ENCODE data around the gene KCNS3.

KCNS3 gene

DNA sequence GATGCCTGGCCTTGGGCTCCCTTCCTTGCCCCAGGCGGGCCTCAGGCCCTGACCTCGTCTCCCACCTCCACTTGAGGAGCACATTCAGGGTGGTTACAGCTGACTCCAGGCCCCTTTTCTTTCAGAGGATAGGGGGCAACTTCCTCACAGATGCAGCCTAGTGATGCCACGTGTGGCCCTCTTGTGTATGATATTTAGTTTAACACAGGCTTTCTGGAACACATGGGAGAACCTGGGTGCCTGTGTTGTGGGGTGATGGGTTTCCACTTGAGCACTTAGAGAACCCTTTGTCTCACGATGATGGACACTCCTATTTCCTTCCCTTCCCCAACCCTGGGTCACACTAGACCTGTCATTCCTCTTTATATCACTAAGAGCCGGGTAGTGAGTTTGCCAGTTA lies 6.8 kb upstream of the KCNS3 start:
- ATAC-seq: no peak
- TF ChIP-seq GLIS3 (CRISPR knock-in tag; IDR thresholded peaks at IDR 0.05): no peak
- no peak for TF ChIP-seq ISL1 (CRISPR knock-in tag; IDR thresholded peaks at IDR 0.05)
- TF ChIP-seq TCF4 (CRISPR knock-in tag; IDR thresholded peaks at IDR 0.05; ENCODE audit: borderline replicate concordance): no peak
- TF ChIP-seq ARNTL (CRISPR knock-in tag; IDR thresholded peaks at IDR 0.05; ENCODE audit: borderline replicate concordance, low read depth): no peak
- no peak for TF ChIP-seq RARB (CRISPR knock-in tag; IDR thresholded peaks at IDR 0.05)
- no peak for TF ChIP-seq TOX (CRISPR knock-in tag; IDR thresholded peaks at IDR 0.05; ENCODE audit: borderline replicate concordance)
- TF ChIP-seq ZFP30 (CRISPR knock-in tag; IDR thresholded peaks at IDR 0.05): no peak

DNA sequence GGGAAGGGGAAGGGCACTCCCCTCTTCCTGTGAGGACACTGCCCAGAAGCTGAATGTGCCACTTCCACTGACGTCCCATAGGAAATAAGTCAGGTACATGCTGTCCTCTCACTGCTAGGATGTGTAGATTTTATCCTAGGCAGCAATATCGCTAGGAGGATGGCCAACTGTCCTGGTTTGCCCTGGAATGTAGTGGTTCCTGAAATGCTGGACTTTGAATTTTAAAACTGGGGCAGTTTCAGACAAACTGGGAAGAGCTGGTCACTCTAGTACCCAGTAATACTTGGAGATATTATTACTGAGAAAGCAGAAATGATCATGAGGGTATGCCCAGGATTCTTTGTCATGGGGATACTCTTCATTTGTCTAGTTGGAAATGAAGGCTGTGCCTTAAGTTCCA lies 5.4 kb upstream of the KCNS3 start:
- ATAC-seq: no peak
- TF ChIP-seq RARB (CRISPR knock-in tag; IDR thresholded peaks at IDR 0.05): no peak
- TF ChIP-seq, protein P1, sequence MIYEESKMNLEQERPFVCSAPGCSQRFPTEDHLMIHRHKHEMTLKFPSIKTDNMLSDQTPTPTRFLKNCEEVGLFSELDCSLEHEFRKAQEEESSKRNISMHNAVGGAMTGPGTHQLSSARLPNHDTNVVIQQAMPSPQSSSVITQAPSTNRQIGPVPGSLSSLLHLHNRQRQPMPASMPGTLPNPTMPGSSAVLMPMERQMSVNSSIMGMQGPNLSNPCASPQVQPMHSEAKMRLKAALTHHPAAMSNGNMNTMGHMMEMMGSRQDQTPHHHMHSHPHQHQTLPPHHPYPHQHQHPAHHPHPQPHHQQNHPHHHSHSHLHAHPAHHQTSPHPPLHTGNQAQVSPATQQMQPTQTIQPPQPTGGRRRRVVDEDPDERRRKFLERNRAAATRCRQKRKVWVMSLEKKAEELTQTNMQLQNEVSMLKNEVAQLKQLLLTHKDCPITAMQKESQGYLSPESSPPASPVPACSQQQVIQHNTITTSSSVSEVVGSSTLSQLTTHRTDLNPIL (CRISPR knock-in tag; IDR thresholded peaks at IDR 0.05; ENCODE audit: low read depth): no peak
- no peak for TF ChIP-seq BACH2 (CRISPR knock-in tag; IDR thresholded peaks at IDR 0.05; ENCODE audit: borderline replicate concordance)
- TF ChIP-seq ZFP3 (CRISPR knock-in tag; IDR thresholded peaks at IDR 0.05): no peak
- TF ChIP-seq ZNF8 (CRISPR knock-in tag; IDR thresholded peaks at IDR 0.05): no peak
- no peak for TF ChIP-seq ZNF565 (CRISPR knock-in tag; conservative IDR thresholded peaks at IDR 0.05; ENCODE audit: low read depth)
- no peak for TF ChIP-seq ISL1 (CRISPR knock-in tag; IDR thresholded peaks at IDR 0.05)
- no peak for TF ChIP-seq OSR1 (CRISPR knock-in tag; IDR thresholded peaks at IDR 0.05)
- TF ChIP-seq ZNF70 (CRISPR knock-in tag; IDR thresholded peaks at IDR 0.05): no peak
- no peak for TF ChIP-seq PPARA (CRISPR knock-in tag; IDR thresholded peaks at IDR 0.05; ENCODE audit: borderline replicate concordance)
- no peak for TF ChIP-seq ESRRG (CRISPR knock-in tag; IDR thresholded peaks at IDR 0.05)

GRCh38 chr2:17876590-17876989 lies 1.9 kb upstream of the KCNS3 start:
- ATAC-seq: no peak
- no peak for TF ChIP-seq ZFP30 (CRISPR knock-in tag; IDR thresholded peaks at IDR 0.05)
- TF ChIP-seq ZFP3 (CRISPR knock-in tag; IDR thresholded peaks at IDR 0.05): no peak
- TF ChIP-seq RARB (CRISPR knock-in tag; IDR thresholded peaks at IDR 0.05): no peak
- TF ChIP-seq ARNTL (CRISPR knock-in tag; IDR thresholded peaks at IDR 0.05; ENCODE audit: borderline replicate concordance, low read depth): no peak
- TF ChIP-seq ZNF70 (CRISPR knock-in tag; IDR thresholded peaks at IDR 0.05): no peak
- TF ChIP-seq ZC3H10 (CRISPR knock-in tag; IDR thresholded peaks at IDR 0.05): no peak

DNA sequence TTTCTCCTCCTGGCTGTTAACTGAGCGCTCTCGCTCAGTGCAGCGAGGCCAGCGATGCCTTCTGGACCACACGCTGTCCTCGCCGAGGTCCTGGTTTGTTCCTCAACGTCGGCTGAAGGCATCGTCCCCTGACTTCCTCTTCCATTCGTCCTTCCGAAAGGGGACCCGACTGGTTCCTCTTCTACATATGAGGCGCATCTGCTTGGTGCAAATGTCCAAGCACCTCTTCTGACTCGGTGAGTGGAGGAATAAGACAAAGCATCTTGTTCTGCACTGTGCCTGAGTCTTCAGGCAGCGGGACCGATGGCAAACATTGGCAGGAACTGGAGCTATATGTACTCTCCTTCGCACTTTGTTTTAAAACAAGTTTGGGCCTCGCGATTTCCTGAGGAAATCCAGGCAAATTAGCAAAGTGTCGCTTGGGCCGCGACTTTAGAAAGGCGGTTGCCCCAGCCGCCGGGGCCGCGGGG lies 621 bp upstream of the KCNS3 start:
- TF ChIP-seq OSR1 (CRISPR knock-in tag; IDR thresholded peaks at IDR 0.05) (no peak), CSDC2 (CRISPR knock-in tag; IDR thresholded peaks at IDR 0.05) (no peak), TOX (CRISPR knock-in tag; IDR thresholded peaks at IDR 0.05; ENCODE audit: borderline replicate concordance) (no peak), SNAI2 (CRISPR knock-in tag; IDR thresholded peaks at IDR 0.05) (no peak), GLIS3 (CRISPR knock-in tag; IDR thresholded peaks at IDR 0.05) (no peak), ZC3H10 (CRISPR knock-in tag; IDR thresholded peaks at IDR 0.05) (no peak), ZNF70 (CRISPR knock-in tag; IDR thresholded peaks at IDR 0.05) (no peak), ARNTL (CRISPR knock-in tag; IDR thresholded peaks at IDR 0.05; ENCODE audit: borderline replicate concordance, low read depth) (no peak), BACH2 (CRISPR knock-in tag; IDR thresholded peaks at IDR 0.05; ENCODE audit: borderline replicate concordance) (no peak), CSRNP3 (CRISPR knock-in tag; IDR thresholded peaks at IDR 0.05) (no peak), ZFP30 (CRISPR knock-in tag; IDR thresholded peaks at IDR 0.05) (no peak), TSHZ2 (CRISPR knock-in tag; IDR thresholded peaks at IDR 0.05) (no peak)
- TF ChIP-seq, protein P2, sequence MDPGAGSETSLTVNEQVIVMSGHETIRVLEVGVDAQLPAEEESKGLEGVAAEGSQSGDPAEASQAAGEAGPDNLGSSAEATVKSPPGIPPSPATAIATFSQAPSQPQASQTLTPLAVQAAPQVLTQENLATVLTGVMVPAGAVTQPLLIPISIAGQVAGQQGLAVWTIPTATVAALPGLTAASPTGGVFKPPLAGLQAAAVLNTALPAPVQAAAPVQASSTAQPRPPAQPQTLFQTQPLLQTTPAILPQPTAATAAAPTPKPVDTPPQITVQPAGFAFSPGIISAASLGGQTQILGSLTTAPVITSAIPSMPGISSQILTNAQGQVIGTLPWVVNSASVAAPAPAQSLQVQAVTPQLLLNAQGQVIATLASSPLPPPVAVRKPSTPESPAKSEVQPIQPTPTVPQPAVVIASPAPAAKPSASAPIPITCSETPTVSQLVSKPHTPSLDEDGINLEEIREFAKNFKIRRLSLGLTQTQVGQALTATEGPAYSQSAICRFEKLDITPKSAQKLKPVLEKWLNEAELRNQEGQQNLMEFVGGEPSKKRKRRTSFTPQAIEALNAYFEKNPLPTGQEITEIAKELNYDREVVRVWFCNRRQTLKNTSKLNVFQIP (CRISPR knock-in tag; IDR thresholded peaks at IDR 0.05; ENCODE audit: borderline replicate concordance, low read depth): no peak
- ATAC-seq: peak; percentile 25; the same call in 2 of the 3 replicates

All from SK-N-SH treated with all-trans-retinoic acid at 6 μM for 48 hours (cell line).